ENCODE measurements around the gene SHC2. TPM values are rescaled to one million over a fixed set of nuclear protein-coding genes. Genes with fewer than 3 reads are reported as not detected.
A peak's percentile ranks its signal among the peaks of the same experiment; 100 is the strongest.

The SHC2 gene
- total and polyA plus RNA-seq, 2 of the 13 experiments (the other 11 are each of a cell fraction or from before 2014, with no cell fraction given): 9.0 to 18.3 TPM

DNA sequence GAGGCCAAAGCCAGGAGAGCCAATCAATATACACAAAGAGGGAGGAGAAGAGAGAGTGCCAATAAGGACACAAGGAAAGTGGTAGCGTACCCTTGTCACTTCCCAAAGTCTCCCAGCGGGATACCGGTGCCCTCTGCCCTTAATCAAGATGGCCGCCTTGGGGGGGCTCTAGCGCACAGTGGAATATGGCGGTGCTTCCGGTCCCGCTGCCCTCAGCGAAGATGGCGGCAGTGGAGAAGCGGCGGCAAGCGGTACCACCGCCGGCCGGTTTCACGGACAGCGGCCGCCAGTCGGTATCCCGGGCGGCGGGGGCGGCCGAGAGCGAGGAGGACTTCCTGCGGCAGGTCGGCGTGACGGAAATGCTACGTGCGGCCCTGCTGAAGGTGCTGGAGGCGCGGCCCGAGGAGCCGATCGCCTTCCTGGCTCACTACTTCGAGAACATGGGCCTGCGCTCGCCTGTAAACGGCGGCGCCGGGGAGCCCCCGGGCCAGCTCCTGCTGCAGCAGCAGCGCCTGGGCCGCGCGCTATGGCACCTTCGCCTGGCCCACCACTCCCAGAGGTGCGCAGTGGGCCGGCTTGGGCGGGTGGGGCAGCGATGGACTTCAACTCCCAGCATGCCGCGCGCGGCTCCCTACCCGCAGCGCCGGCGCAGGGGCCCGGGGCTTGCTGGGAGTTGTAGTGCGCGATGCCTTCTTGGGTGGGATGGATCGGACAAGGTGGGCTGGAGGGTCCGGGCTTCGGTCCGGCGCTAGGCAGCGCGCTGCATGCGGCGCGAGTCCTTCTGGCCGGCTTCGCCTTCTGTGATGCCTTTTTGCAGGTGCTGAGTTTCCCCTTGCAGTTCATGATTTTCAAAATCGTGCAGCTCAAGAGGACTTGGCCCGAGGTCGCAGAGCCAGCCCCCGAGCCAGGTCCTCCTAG is 46.7 kb upstream of the SHC2 start, which contains the start of gene TPGS1 (continued):
- TF ChIP-seq HOXD1 (CRISPR knock-in tag; IDR thresholded peaks at IDR 0.05) (peak; percentile 66), TOE1 (CRISPR knock-in tag; IDR thresholded peaks at IDR 0.05) (no peak), ZNF672 (CRISPR knock-in tag; IDR thresholded peaks at IDR 0.05) (no peak), JUND (CRISPR knock-in tag; IDR thresholded peaks at IDR 0.05) (no peak), ZNF629 (CRISPR knock-in tag; conservative IDR thresholded peaks at IDR 0.05) (no peak), ZNF788 (CRISPR knock-in tag; IDR thresholded peaks at IDR 0.05; ENCODE audit: borderline replicate concordance) (no peak), NRL (CRISPR knock-in tag; IDR thresholded peaks at IDR 0.05; ENCODE audit: borderline replicate concordance) (no peak), ZKSCAN5 (CRISPR knock-in tag; IDR thresholded peaks at IDR 0.05) (no peak), KAT2B (IDR thresholded peaks at IDR 0.05; ENCODE audit: borderline replicate concordance, low read depth, low read length) (no peak), ZNF253 (CRISPR knock-in tag; IDR thresholded peaks at IDR 0.05; ENCODE audit: borderline replicate concordance) (no peak), KLF15 (CRISPR knock-in tag; IDR thresholded peaks at IDR 0.05; ENCODE audit: borderline replicate concordance) (no peak), ZNF180 (CRISPR knock-in tag; IDR thresholded peaks at IDR 0.05; ENCODE audit: borderline replicate concordance, low read depth) (no peak), MEF2D (CRISPR knock-in tag; IDR thresholded peaks at IDR 0.05) (no peak)
- TF ChIP-seq, protein P1, sequence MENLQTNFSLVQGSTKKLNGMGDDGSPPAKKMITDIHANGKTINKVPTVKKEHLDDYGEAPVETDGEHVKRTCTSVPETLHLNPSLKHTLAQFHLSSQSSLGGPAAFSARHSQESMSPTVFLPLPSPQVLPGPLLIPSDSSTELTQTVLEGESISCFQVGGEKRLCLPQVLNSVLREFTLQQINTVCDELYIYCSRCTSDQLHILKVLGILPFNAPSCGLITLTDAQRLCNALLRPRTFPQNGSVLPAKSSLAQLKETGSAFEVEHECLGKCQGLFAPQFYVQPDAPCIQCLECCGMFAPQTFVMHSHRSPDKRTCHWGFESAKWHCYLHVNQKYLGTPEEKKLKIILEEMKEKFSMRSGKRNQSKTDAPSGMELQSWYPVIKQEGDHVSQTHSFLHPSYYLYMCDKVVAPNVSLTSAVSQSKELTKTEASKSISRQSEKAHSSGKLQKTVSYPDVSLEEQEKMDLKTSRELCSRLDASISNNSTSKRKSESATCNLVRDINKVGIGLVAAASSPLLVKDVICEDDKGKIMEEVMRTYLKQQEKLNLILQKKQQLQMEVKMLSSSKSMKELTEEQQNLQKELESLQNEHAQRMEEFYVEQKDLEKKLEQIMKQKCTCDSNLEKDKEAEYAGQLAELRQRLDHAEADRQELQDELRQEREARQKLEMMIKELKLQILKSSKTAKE (CRISPR knock-in tag; IDR thresholded peaks at IDR 0.05; ENCODE audit: borderline replicate concordance): no peak
- TF ChIP-seq, protein P2, sequence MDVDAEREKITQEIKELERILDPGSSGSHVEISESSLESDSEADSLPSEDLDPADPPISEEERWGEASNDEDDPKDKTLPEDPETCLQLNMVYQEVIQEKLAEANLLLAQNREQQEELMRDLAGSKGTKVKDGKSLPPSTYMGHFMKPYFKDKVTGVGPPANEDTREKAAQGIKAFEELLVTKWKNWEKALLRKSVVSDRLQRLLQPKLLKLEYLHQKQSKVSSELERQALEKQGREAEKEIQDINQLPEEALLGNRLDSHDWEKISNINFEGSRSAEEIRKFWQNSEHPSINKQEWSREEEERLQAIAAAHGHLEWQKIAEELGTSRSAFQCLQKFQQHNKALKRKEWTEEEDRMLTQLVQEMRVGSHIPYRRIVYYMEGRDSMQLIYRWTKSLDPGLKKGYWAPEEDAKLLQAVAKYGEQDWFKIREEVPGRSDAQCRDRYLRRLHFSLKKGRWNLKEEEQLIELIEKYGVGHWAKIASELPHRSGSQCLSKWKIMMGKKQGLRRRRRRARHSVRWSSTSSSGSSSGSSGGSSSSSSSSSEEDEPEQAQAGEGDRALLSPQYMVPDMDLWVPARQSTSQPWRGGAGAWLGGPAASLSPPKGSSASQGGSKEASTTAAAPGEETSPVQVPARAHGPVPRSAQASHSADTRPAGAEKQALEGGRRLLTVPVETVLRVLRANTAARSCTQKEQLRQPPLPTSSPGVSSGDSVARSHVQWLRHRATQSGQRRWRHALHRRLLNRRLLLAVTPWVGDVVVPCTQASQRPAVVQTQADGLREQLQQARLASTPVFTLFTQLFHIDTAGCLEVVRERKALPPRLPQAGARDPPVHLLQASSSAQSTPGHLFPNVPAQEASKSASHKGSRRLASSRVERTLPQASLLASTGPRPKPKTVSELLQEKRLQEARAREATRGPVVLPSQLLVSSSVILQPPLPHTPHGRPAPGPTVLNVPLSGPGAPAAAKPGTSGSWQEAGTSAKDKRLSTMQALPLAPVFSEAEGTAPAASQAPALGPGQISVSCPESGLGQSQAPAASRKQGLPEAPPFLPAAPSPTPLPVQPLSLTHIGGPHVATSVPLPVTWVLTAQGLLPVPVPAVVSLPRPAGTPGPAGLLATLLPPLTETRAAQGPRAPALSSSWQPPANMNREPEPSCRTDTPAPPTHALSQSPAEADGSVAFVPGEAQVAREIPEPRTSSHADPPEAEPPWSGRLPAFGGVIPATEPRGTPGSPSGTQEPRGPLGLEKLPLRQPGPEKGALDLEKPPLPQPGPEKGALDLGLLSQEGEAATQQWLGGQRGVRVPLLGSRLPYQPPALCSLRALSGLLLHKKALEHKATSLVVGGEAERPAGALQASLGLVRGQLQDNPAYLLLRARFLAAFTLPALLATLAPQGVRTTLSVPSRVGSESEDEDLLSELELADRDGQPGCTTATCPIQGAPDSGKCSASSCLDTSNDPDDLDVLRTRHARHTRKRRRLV (CRISPR knock-in tag; IDR thresholded peaks at IDR 0.05): no peak; the same call in 1 of the 2 replicates
- TF ChIP-seq, protein P3, sequence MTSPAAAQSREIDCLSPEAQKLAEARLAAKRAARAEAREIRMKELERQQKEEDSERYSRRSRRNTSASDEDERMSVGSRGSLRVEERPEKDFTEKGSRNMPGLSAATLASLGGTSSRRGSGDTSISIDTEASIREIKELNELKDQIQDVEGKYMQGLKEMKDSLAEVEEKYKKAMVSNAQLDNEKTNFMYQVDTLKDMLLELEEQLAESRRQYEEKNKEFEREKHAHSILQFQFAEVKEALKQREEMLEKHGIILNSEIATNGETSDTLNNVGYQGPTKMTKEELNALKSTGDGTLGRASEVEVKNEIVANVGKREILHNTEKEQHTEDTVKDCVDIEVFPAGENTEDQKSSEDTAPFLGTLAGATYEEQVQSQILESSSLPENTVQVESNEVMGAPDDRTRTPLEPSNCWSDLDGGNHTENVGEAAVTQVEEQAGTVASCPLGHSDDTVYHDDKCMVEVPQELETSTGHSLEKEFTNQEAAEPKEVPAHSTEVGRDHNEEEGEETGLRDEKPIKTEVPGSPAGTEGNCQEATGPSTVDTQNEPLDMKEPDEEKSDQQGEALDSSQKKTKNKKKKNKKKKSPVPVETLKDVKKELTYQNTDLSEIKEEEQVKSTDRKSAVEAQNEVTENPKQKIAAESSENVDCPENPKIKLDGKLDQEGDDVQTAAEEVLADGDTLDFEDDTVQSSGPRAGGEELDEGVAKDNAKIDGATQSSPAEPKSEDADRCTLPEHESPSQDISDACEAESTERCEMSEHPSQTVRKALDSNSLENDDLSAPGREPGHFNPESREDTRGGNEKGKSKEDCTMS (CRISPR knock-in tag; conservative IDR thresholded peaks at IDR 0.05): no peak
- TF ChIP-seq, protein P4, sequence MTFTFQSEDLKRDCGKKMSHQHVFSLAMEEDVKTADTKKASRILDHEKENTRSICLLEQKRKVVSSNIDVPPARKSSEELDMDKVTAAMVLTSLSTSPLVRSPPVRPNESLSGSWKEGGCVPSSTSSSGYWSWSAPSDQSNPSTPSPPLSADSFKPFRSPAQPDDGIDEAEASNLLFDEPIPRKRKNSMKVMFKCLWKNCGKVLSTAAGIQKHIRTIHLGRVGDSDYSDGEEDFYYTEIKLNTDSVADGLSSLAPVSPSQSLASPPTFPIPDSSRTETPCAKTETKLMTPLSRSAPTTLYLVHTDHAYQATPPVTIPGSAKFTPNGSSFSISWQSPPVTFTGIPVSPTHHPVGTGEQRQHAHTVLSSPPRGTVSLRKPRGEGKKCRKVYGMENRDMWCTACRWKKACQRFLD (CRISPR knock-in tag; IDR thresholded peaks at IDR 0.05; ENCODE audit: borderline replicate concordance): 0 out of 2 replicates have a peak, but pooled peaks have one; percentile 48
